ENCODE measurements around the gene SEMA4D.

- no peak for TF ChIP-seq STAT5B (CRISPR knock-in tag; IDR thresholded peaks at IDR 0.05)
- no peak for TF ChIP-seq ZNF24 (IDR thresholded peaks at IDR 0.05)
- TF ChIP-seq ZNF432 (CRISPR knock-in tag; IDR thresholded peaks at IDR 0.05; ENCODE audit: borderline replicate concordance): no peak
Observed at GRCh38 chr9:89493671-89494070, 4.2 kb downstream of the SEMA4D start.
